Pancreas (tissue), 8 donors: ENCODE measurements around the gene UPF3B. TPM values are rescaled to one million over a fixed set of nuclear protein-coding genes. Genes with fewer than 3 reads are reported as not detected.

Experiments
- polyA plus RNA-seq, 2 donors: library from polyadenylated mRNA; stranded (reverse); fragments of 200-250 nt; gene quantifications; one replicate each; pipeline ENCODE4 v1.2.3, GENCODE V29; 2013
- total RNA-seq, 6 donors: library from RNA; stranded (reverse); fragmentation: NEBNext Ultra II Directional in 4 of 6; extraction: Animal tissue kit (Norgen Biotek cat#: 25700) in 4 of 6; gene quantifications; one replicate each; pipeline versions ENCODE4 v1.2.1 to v1.2.4, GENCODE V29; 2021 to 2023
- donor health status: healthy with polysubstance abuse.
- donor health status: DM: no; HTN: no; CAD: no; lungs with moderate emphysema.
- donor health status: DM: no; HTN: no; CAD: no.
- donor health status: Bipolar disorder and iron deficiency.
- donor health status: DM: yes; HTN: yes; CAD: no.
- donor health status: DM: no; HTN: no; CAD: no.
- donor health status: DM: no; HTN: no; CAD: no.
- donor health status: DM: yes; HTN: yes; CAD: no.

UPF3B gene
- total and polyA plus RNA-seq, 8 donors: 1.9 to 8.6 (median 3.2) TPM

Other genes starting within 250 kb of the UPF3B start
- 1 to 10 TPM; 2.5 to 4.7 (median 2.9) TPM for gene NKRF, start 246.5 kb downstream of the UPF3B start, total RNA-seq
- gene NKRF, start 246.5 kb downstream of the UPF3B start, polyA plus RNA-seq: 1 to 10 TPM; 3.8 to 4.7 TPM
- gene SEPTIN6, start 159.8 kb downstream of the UPF3B start, total RNA-seq: 10 to 100 TPM in 1 of 6 donors, 1 to 10 TPM in 5; 1.5 to 10.2 (median 3.8) TPM
- 1 to 10 TPM; 2.4 to 4.3 TPM for gene SEPTIN6, start 159.8 kb downstream of the UPF3B start, polyA plus RNA-seq
- gene SOWAHD, start 94.4 kb downstream of the UPF3B start, total RNA-seq: 1 to 10 TPM in 1 of 6 donors, under 1 TPM in 4, not detected in 1; 0.16 to 1.3 (median 0.46) TPM
- gene SOWAHD, start 94.4 kb downstream of the UPF3B start, polyA plus RNA-seq: under 1 TPM; 0.19 to 0.30 TPM
- gene RPL39, start 61.3 kb downstream of the UPF3B start, total RNA-seq: 1,000 to 10,000 TPM in 2 of 6 donors, 100 to 1,000 TPM in 4; 567 to 1,199 (median 972) TPM
- 1,000 to 10,000 TPM; 2,611 to 3,516 TPM for gene RPL39, start 61.3 kb downstream of the UPF3B start, polyA plus RNA-seq
- gene RNF113A, start 18.8 kb upstream of the UPF3B start, total RNA-seq: 10 to 100 TPM in 2 of 6 donors, 1 to 10 TPM in 4; 8.1 to 14.5 (median 9.3) TPM
- gene RNF113A, start 18.8 kb upstream of the UPF3B start, polyA plus RNA-seq: 10 to 100 TPM in 1 of 2 donors, 1 to 10 TPM in 1; 9.9 to 14.1 TPM
- 10 to 100 TPM; 28.8 to 47.2 (median 39.8) TPM for gene NDUFA1, start 18.9 kb upstream of the UPF3B start, total RNA-seq
- 10 to 100 TPM; 82.3 to 87.1 TPM for gene NDUFA1, start 18.9 kb upstream of the UPF3B start, polyA plus RNA-seq
- not detected for gene AKAP14, start 42.9 kb upstream of the UPF3B start, total RNA-seq
- gene AKAP14, start 42.9 kb upstream of the UPF3B start, polyA plus RNA-seq: not detected
- 1 to 10 TPM; 2.0 to 4.0 (median 3.3) TPM for gene NKAP, start 90.8 kb upstream of the UPF3B start, total RNA-seq
- gene NKAP, start 90.8 kb upstream of the UPF3B start, polyA plus RNA-seq: 1 to 10 TPM; 2.5 to 5.5 TPM
- not detected for gene RHOXF2B, start 224.7 kb upstream of the UPF3B start, total RNA-seq
- not detected for gene RHOXF2B, start 224.7 kb upstream of the UPF3B start, polyA plus RNA-seq